IMR-90 (cell line): Measurements from ENCODE around the gene PDZD7. TPM values are rescaled to one million over a fixed set of nuclear protein-coding genes. Genes with fewer than 3 reads are reported as not detected.

Source experiments
- ATAC-seq: fragments of 200-7000 bp; cut with Tn5 transposase; 2 replicates; pipeline ENCODE4 v1.9.1; 2020; ENCODE audit warnings: low read depth, mild to moderate bottlenecking, moderate library complexity
- BruUV-seq: library from RNA; stranded (reverse); fragments of 400-500 nt; replicated peaks from 2 replicates; lab custom pipeline; 2021; lab: Mats Ljungman, UMichigan
- CTCF ChIA-PET: fragments of 300-600 bp; formaldehyde crosslinking; extraction: SDS; loops from one replicate; lab custom pipeline; 2021; ENCODE audit warnings: antibody characterized with exemption; lab: Yijun Ruan, JAX
- POLR2A ChIA-PET: fragments of 300-600 bp; sonication (Branson Sonifier 250); formaldehyde crosslinking; loops from one replicate; lab custom pipeline; 2022; ENCODE audit warnings: antibody characterized with exemption; ENCODE audit not compliant: unreplicated experiment; lab: Charles Lee
- DNase-seq: peaks from one replicate; pipeline ENCODE4 v3.0.0; 2013
- H2AFZ ChIP-seq: replicated peaks from 2 replicates; pipeline ENCODE3; 2013; ENCODE audit warnings: low read length, mild to moderate bottlenecking; ENCODE audit not compliant: poor library complexity
- H2AK5ac ChIP-seq: 2 replicates; pipeline ENCODE4 v1.6.1; 2013; ENCODE audit warnings: low read depth, low read length, inconsistent platforms
- H2AK9ac ChIP-seq: replicated peaks from 2 replicates; pipeline ENCODE3; 2013; ENCODE audit warnings: mild to moderate bottlenecking, low read depth, low read length, moderate library complexity; ENCODE audit not compliant: poor library complexity
- H2BK120ac ChIP-seq: 2 replicates; pipeline ENCODE4 v1.6.1; 2013; ENCODE audit warnings: low read depth, low read length, inconsistent platforms
- H2BK15ac ChIP-seq: 3 replicates; pipeline ENCODE4 v1.6.1; 2013; ENCODE audit warnings: low read depth, low read length, inconsistent platforms
- H2BK20ac ChIP-seq: 2 replicates; pipeline ENCODE4 v1.6.1; 2013; ENCODE audit warnings: low read depth, mild to moderate bottlenecking, inconsistent platforms, low read length, moderate library complexity
- H2BK5ac ChIP-seq: 2 replicates; pipeline ENCODE4 v1.6.1; 2013; ENCODE audit warnings: mild to moderate bottlenecking, low read depth, low read length, inconsistent platforms; ENCODE audit not compliant: poor library complexity, severe bottlenecking
- H3K14ac ChIP-seq: replicated peaks from 2 replicates; pipeline ENCODE4 v1.6.1; 2013; ENCODE audit warnings: low read depth, low read length, inconsistent platforms
- H3K18ac ChIP-seq: 2 replicates; pipeline ENCODE4 v1.6.1; 2013; ENCODE audit warnings: low read depth, low read length, control low read depth
- H3K23ac ChIP-seq: 2 replicates; pipeline ENCODE4 v1.6.1; 2013; ENCODE audit warnings: low read depth, low read length, inconsistent platforms
- H3K27ac ChIP-seq: 2 replicates; pipeline ENCODE4 v1.5.1; 2013; ENCODE audit warnings: mild to moderate bottlenecking, control low read depth, low read length; ENCODE audit not compliant: insufficient read depth
- H3K27me3 ChIP-seq: 2 replicates; pipeline ENCODE4 v1.6.1; 2013; ENCODE audit warnings: low read length; ENCODE audit not compliant: control insufficient read depth, insufficient read depth
- H3K36me3 ChIP-seq: 2 replicates; pipeline ENCODE4 v1.6.1; 2013; ENCODE audit warnings: low read length, mixed read lengths; ENCODE audit not compliant: control insufficient read depth, insufficient read depth
- H3K4ac ChIP-seq: 2 replicates; pipeline ENCODE4 v1.6.1; 2013; ENCODE audit warnings: low read depth, low read length, inconsistent platforms
- H3K4me1 ChIP-seq: 2 replicates; pipeline ENCODE4 v1.6.1; 2013; ENCODE audit warnings: low read length, mixed read lengths; ENCODE audit not compliant: control insufficient read depth, insufficient read depth
- H3K4me2 ChIP-seq: 2 replicates; pipeline ENCODE4 v1.6.1; 2013; ENCODE audit warnings: low read depth, mild to moderate bottlenecking, control low read depth, low read length, moderate library complexity
- H3K4me3 ChIP-seq: 2 replicates; pipeline ENCODE4 v1.5.1; 2013; ENCODE audit warnings: low read depth, mild to moderate bottlenecking, control low read depth, low read length, moderate library complexity; ENCODE audit not compliant: insufficient read depth
- H3K56ac ChIP-seq: 2 replicates; pipeline ENCODE4 v1.6.1; 2013; ENCODE audit warnings: low read length, inconsistent platforms; ENCODE audit not compliant: insufficient read depth; ENCODE audit errors: extremely low read depth
- H3K79me1 ChIP-seq, 2 experiments: 2 replicates each; pipeline ENCODE4 v1.6.1; 2013; ENCODE audit warnings: low read length in 2 of 2, inconsistent platforms in 1 of 2, low read depth in 1 of 2
- H3K9ac ChIP-seq: 2 replicates; pipeline ENCODE4 v1.6.1; 2013; ENCODE audit warnings: low read depth, low read length, control low read depth
- H3K9me1 ChIP-seq: 2 replicates; pipeline ENCODE4 v1.6.1; 2013; ENCODE audit warnings: low read length, inconsistent platforms; ENCODE audit not compliant: insufficient read depth
- H3K9me3 ChIP-seq: 2 replicates; pipeline ENCODE4 v1.6.1; 2013; ENCODE audit warnings: low read length; ENCODE audit not compliant: control insufficient read depth, insufficient read depth
- H4K20me1 ChIP-seq: 2 replicates; pipeline ENCODE4 v1.6.1; 2013; ENCODE audit warnings: low read length, inconsistent platforms; ENCODE audit not compliant: insufficient read depth
- H4K5ac ChIP-seq: 2 replicates; pipeline ENCODE4 v1.6.1; 2013; ENCODE audit warnings: mild to moderate bottlenecking, low read depth, low read length, control low read depth
- H4K8ac ChIP-seq, 2 experiments: 2 replicates each; pipeline ENCODE4 v1.6.1; 2013; ENCODE audit warnings: low read depth in 2 of 2, low read length in 2 of 2, control low read depth in 1 of 2, inconsistent platforms in 1 of 2
- H4K91ac ChIP-seq: 2 replicates; pipeline ENCODE4 v1.6.1; 2013; ENCODE audit warnings: low read depth, low read length, inconsistent platforms; ENCODE audit not compliant: insufficient read depth
- FOS ChIP-seq: fragments of 150-350 bp; IDR thresholded peaks from 2 replicates; pipeline ENCODE4 v1.6.1; 2016; ENCODE audit warnings: low read depth, low read length
- MAFK ChIP-seq: IDR thresholded peaks from 2 replicates; pipeline ENCODE4 v1.6.1; 2012; ENCODE audit warnings: low read depth, low read length, improper control_type of control experiment
- MXI1 ChIP-seq: IDR thresholded peaks from 2 replicates; pipeline ENCODE4 v1.6.1; 2012; ENCODE audit warnings: low read depth, mild to moderate bottlenecking, low read length, moderate library complexity, borderline replicate concordance
- NFE2L2 ChIP-seq: fragments of 150-350 bp; IDR thresholded peaks from 2 replicates; pipeline ENCODE4 v1.6.1; 2016; ENCODE audit warnings: low read depth, mild to moderate bottlenecking, low read length
- RFX5 ChIP-seq: IDR thresholded peaks from 2 replicates; pipeline ENCODE4 v1.8.0; 2012; ENCODE audit warnings: low read depth, mild to moderate bottlenecking, low read length, moderate library complexity
- SMC3 ChIP-seq: fragments of 150-350 bp; IDR thresholded peaks from 2 replicates; pipeline ENCODE4 v1.6.1; 2016; ENCODE audit warnings: low read depth, mild to moderate bottlenecking, antibody characterized with exemption, low read length, moderate library complexity
- WGBS, 2 experiments: methylation state at CpG; one replicate each; pipeline versions ENCODE4 v1.1.5 to v1.1.7; 2013; ENCODE audit warnings: missing lambda C conversion rate in 2 of 2; ENCODE audit not compliant: insufficient read length in 1 of 2; ENCODE audit errors: extremely low coverage in 2 of 2; 5-methylcytosine and 5-hydroxymethylcytosine counted together
- dilution Hi-C: fragments of 300-500 bp; cut with HindIII; formaldehyde crosslinking; loops from one replicate; pipeline ENCODE4 v1.14.3; 2018; ENCODE audit warnings: low sequenced_read_pairs; ENCODE audit not compliant: unreplicated experiment
- in situ Hi-C: fragments of 300-500 bp; cut with MboI; formaldehyde crosslinking; loops from 3 replicates; pipeline ENCODE4 v1.14.3; 2019; ENCODE audit warnings: low sequenced_read_pairs, inconsistent platforms, mixed read lengths
- intact Hi-C: fragments of 100-400 bp; cut with micrococcal nuclease; formaldehyde crosslinking; loops from 2 replicates; pipeline ENCODE4 v1.10.0; 2022
- polyA plus RNA-seq, 3 experiments: library from polyadenylated mRNA; depleted of rRNA; stranded (reverse); fragments of >200 nt; gene quantifications; 2 replicates each; pipeline ENCODE4 v1.2.3, GENCODE V29; 2012; ENCODE audit warnings: low replicate concordance in 1 of 3
- total RNA-seq: library from RNA; depleted of rRNA; stranded (reverse); fragments of >200 nt; gene quantifications from 2 replicates; pipeline ENCODE4 v1.2.3, GENCODE V29; 2012

PDZD7 gene
- total and polyA plus RNA-seq, 2 of the 4 experiments (the other 2 are of a cell fraction): 0.90 to 1.5 TPM

- Histone ChIP-seq H4K91ac (peak overlapping the region; percentile 45), H3K9me3 (no peaks in the 10 kb centered on the region), H2AFZ (peak overlapping the region; percentile 99), H2BK20ac (no peak overlapping the region), H2AK9ac (peak overlapping the region; percentile 98), H2BK120ac (no peak overlapping the region), H3K18ac (no peak overlapping the region), H3K9me1 (peaks cover 9% of the 10 kb centered on the region), H3K4me1 (peaks cover 8% of the 10 kb centered on the region; the same call in 1 of the 2 replicates), H4K8ac (peak overlapping the region; percentile 95 to 100), H3K4me3 (peak overlapping the region; percentile 90), H2BK15ac (no peak overlapping the region), H2BK5ac (no peak overlapping the region), H3K27me3 (no peaks in the 10 kb centered on the region), H3K56ac (peak overlapping the region; percentile 66), H3K9ac (peak overlapping the region; percentile 70), H3K4ac (peak overlapping the region; percentile 88), H4K5ac (peak overlapping the region; percentile 38; the same call in 1 of the 2 replicates), H3K27ac (peak overlapping the region; percentile 9; the same call in 1 of the 2 replicates), H3K14ac (peak overlapping the region; percentile 82; the same call in 1 of the 2 replicates), H4K20me1 (0 out of 2 replicates have a peak, but pooled peaks cover 3% of the 10 kb centered on the region), H3K23ac (peak overlapping the region; percentile 87), H3K36me3 (peaks cover 31% of the 10 kb centered on the region), H2AK5ac (peak overlapping the region; percentile 57), H3K79me1 (peaks cover 60 to 67% of the 10 kb centered on the region in 2 experiments), H3K4me2 (peak overlapping the region; percentile 99)
- 0% methylated on average over 15 of the region's 15 CpGs; no CpG with 5 or more reads in 1 of the 2 experiments for WGBS, 2 experiments
- ChIA-PET POLR2A (no interaction called here), CTCF (interaction anchor here (1.5 kb wide), 1 partner anchor 27 kb away, joined by 3 read pairs; no protein-coding TSS in a partner anchor)
- TF ChIP-seq MAFK: no peak
- no peak for TF ChIP-seq NFE2L2
- no peak for TF ChIP-seq FOS
- TF ChIP-seq SMC3: no peak
- TF ChIP-seq RFX5: no peak
- no peak for TF ChIP-seq MXI1
- dilution Hi-C loops (no loop called here), in situ Hi-C loops (no loop called here), intact Hi-C loops (no loop called here)
- BruUV-seq: TSS peak; percentile 62
- ATAC-seq: peak; percentile 15
- DNase-seq: no peak
Measured at GRCh38 chr10:100987685-100988049, 43.3 kb downstream of the PDZD7 start.
